ENCODE measurements around the gene FICD.

FICD gene

GRCh38 chr12:108514973-108515814, at the start of gene FICD:
Gene FICD, plus strand, starts transcription at chr12:108515277. Its CDS starts 1,696 bp downstream, at chr12:108516973.
- TF ChIP-seq YY1 (IDR thresholded peaks at IDR 0.05; ENCODE audit: insufficient read depth, insufficient read length) (no peak), ZNF274 (IDR thresholded peaks at IDR 0.05; ENCODE audit: low read depth, low read length) (no peak), SUZ12 (IDR thresholded peaks at IDR 0.05; ENCODE audit: extremely low read depth, insufficient read depth, insufficient read length) (no peak)
- H3K36me3 ChIP-seq (ENCODE audit: insufficient read depth, insufficient read length, low read length), result peaks cover 35% of the 10 kb centered on the region
- peaks cover 2% of the 10 kb centered on the region for H3K4me1 ChIP-seq (ENCODE audit: insufficient read depth, insufficient read length)
- H3K9ac ChIP-seq (ENCODE audit: insufficient read length, low read depth), result peak within 1 kb of the TSS; percentile 83
- H3K4me3 ChIP-seq (ENCODE audit: insufficient read length, low read depth), result peak within 1 kb of the TSS; percentile 87
- H3K27me3 ChIP-seq (ENCODE audit: insufficient read depth, insufficient read length), result no peaks in the 10 kb centered on the region
- peak; percentile 99 for DNase-seq (ENCODE audit: low read depth, low spot score)
- no peaks in the 10 kb centered on the region for H3K9me3 ChIP-seq (ENCODE audit: insufficient read depth, low read length)

GRCh38 chr12:108465417-108465816, 49.7 kb upstream of the FICD start:
- no peaks in the 10 kb centered on the region for H3K4me1 ChIP-seq (ENCODE audit: insufficient read depth, insufficient read length)
- no peaks in the 10 kb centered on the region for H3K9me3 ChIP-seq (ENCODE audit: insufficient read depth, low read length)
- DNase-seq (ENCODE audit: low read depth, low spot score), result no peak
- H3K27me3 ChIP-seq (ENCODE audit: insufficient read depth, insufficient read length), result no peaks in the 10 kb centered on the region
- H3K9ac ChIP-seq (ENCODE audit: insufficient read length, low read depth), result no peak overlapping the region
- no peaks in the 10 kb centered on the region for H3K36me3 ChIP-seq (ENCODE audit: insufficient read depth, insufficient read length, low read length)
- TF ChIP-seq YY1 (IDR thresholded peaks at IDR 0.05; ENCODE audit: insufficient read depth, insufficient read length), result no peak
- TF ChIP-seq SUZ12 (IDR thresholded peaks at IDR 0.05; ENCODE audit: extremely low read depth, insufficient read depth, insufficient read length), result no peak
- no peak for TF ChIP-seq ZNF274 (IDR thresholded peaks at IDR 0.05; ENCODE audit: low read depth, low read length)
- H3K4me3 ChIP-seq (ENCODE audit: insufficient read length, low read depth), result no peak overlapping the region

GRCh38 chr12:108468196-108468968, 46.7 kb upstream of the FICD start:
- Histone ChIP-seq H3K36me3 (ENCODE audit: insufficient read depth, insufficient read length, low read length) (no peaks in the 10 kb centered on the region), H3K4me1 (ENCODE audit: insufficient read depth, insufficient read length) (no peaks in the 10 kb centered on the region), H3K9me3 (ENCODE audit: insufficient read depth, low read length) (no peaks in the 10 kb centered on the region), H3K9ac (ENCODE audit: insufficient read length, low read depth) (no peak overlapping the region), H3K27me3 (ENCODE audit: insufficient read depth, insufficient read length) (no peaks in the 10 kb centered on the region), H3K4me3 (ENCODE audit: insufficient read length, low read depth) (no peak overlapping the region)
- TF ChIP-seq SUZ12 (IDR thresholded peaks at IDR 0.05; ENCODE audit: extremely low read depth, insufficient read depth, insufficient read length), result no peak
- TF ChIP-seq YY1 (IDR thresholded peaks at IDR 0.05; ENCODE audit: insufficient read depth, insufficient read length), result no peak
- TF ChIP-seq ZNF274 (IDR thresholded peaks at IDR 0.05; ENCODE audit: low read depth, low read length), result no peak
- peak; percentile 44 for DNase-seq (ENCODE audit: low read depth, low spot score)

GRCh38 chr12:108473400-108474055, 41.5 kb upstream of the FICD start:
- no peak for TF ChIP-seq SUZ12 (IDR thresholded peaks at IDR 0.05; ENCODE audit: extremely low read depth, insufficient read depth, insufficient read length)
- TF ChIP-seq ZNF274 (IDR thresholded peaks at IDR 0.05; ENCODE audit: low read depth, low read length), result no peak
- no peak for TF ChIP-seq YY1 (IDR thresholded peaks at IDR 0.05; ENCODE audit: insufficient read depth, insufficient read length)
- Histone ChIP-seq H3K4me3 (ENCODE audit: insufficient read length, low read depth) (no peak overlapping the region), H3K9ac (ENCODE audit: insufficient read length, low read depth) (no peak overlapping the region), H3K36me3 (ENCODE audit: insufficient read depth, insufficient read length, low read length) (no peaks in the 10 kb centered on the region), H3K27me3 (ENCODE audit: insufficient read depth, insufficient read length) (no peaks in the 10 kb centered on the region), H3K4me1 (ENCODE audit: insufficient read depth, insufficient read length) (no peaks in the 10 kb centered on the region), H3K9me3 (ENCODE audit: insufficient read depth, low read length) (no peaks in the 10 kb centered on the region)
- DNase-seq (ENCODE audit: low read depth, low spot score), result no peak

GRCh38 chr12:108475396-108475795, 39.7 kb upstream of the FICD start:
- DNase-seq (ENCODE audit: low read depth, low spot score), result no peak
- Histone ChIP-seq H3K4me3 (ENCODE audit: insufficient read length, low read depth) (no peak overlapping the region), H3K9me3 (ENCODE audit: insufficient read depth, low read length) (no peaks in the 10 kb centered on the region), H3K36me3 (ENCODE audit: insufficient read depth, insufficient read length, low read length) (no peaks in the 10 kb centered on the region), H3K9ac (ENCODE audit: insufficient read length, low read depth) (no peak overlapping the region), H3K4me1 (ENCODE audit: insufficient read depth, insufficient read length) (no peaks in the 10 kb centered on the region), H3K27me3 (ENCODE audit: insufficient read depth, insufficient read length) (no peaks in the 10 kb centered on the region)
- TF ChIP-seq ZNF274 (IDR thresholded peaks at IDR 0.05; ENCODE audit: low read depth, low read length) (no peak), YY1 (IDR thresholded peaks at IDR 0.05; ENCODE audit: insufficient read depth, insufficient read length) (no peak), SUZ12 (IDR thresholded peaks at IDR 0.05; ENCODE audit: extremely low read depth, insufficient read depth, insufficient read length) (no peak)

- no peaks in the 10 kb centered on the region for H3K4me1 ChIP-seq (ENCODE audit: insufficient read depth, insufficient read length)
- TF ChIP-seq SUZ12 (IDR thresholded peaks at IDR 0.05; ENCODE audit: extremely low read depth, insufficient read depth, insufficient read length) (no peak), YY1 (IDR thresholded peaks at IDR 0.05; ENCODE audit: insufficient read depth, insufficient read length) (no peak), ZNF274 (IDR thresholded peaks at IDR 0.05; ENCODE audit: low read depth, low read length) (no peak)
- H3K27me3 ChIP-seq (ENCODE audit: insufficient read depth, insufficient read length), result no peaks in the 10 kb centered on the region
- no peaks in the 10 kb centered on the region for H3K9me3 ChIP-seq (ENCODE audit: insufficient read depth, low read length)
- H3K4me3 ChIP-seq (ENCODE audit: insufficient read length, low read depth), result no peak overlapping the region
- no peak overlapping the region for H3K9ac ChIP-seq (ENCODE audit: insufficient read length, low read depth)
- no peaks in the 10 kb centered on the region for H3K36me3 ChIP-seq (ENCODE audit: insufficient read depth, insufficient read length, low read length)
- no peak for DNase-seq (ENCODE audit: low read depth, low spot score)
Observed at GRCh38 chr12:108477055-108477880, 37.8 kb upstream of the FICD start.
